Keratinocyte (primary cell): ENCODE results near the gene ADAMTSL3. TPM values are rescaled to one million over a fixed set of nuclear protein-coding genes. Genes with fewer than 3 reads are reported as not detected.

Source experiments
- DNase-seq: peaks from one replicate; pipeline ENCODE4 v3.0.0-alpha.2; 2011; ENCODE audit warnings: low read depth, missing footprints, low spot score
- FAIRE-seq: peaks from 2 replicates; lab custom pipeline; 2011; peaks lifted over from hg19 to GRCh38; lab: Jason Lieb, UNC
- H2AFZ ChIP-seq: 2 replicates; pipeline ENCODE4 v1.6.0; 2012; ENCODE audit warnings: low read length, control low read depth, inconsistent platforms; ENCODE audit not compliant: control insufficient read depth
- H3K27ac ChIP-seq: 2 replicates; pipeline ENCODE4 v1.5.1; 2011; ENCODE audit warnings: low read length; ENCODE audit not compliant: control insufficient read depth, insufficient read depth
- H3K27me3 ChIP-seq: 3 replicates; pipeline ENCODE4 v1.6.0; 2011; ENCODE audit warnings: low read length; ENCODE audit not compliant: control insufficient read depth, insufficient read depth; ENCODE audit errors: extremely low read depth
- H3K36me3 ChIP-seq, 2 experiments: 2 replicates in 1 of 2; 3 replicates in 1 of 2; pipeline ENCODE4 v1.5.1; 2011; ENCODE audit warnings: low read length in 2 of 2, mild to moderate bottlenecking in 1 of 2; ENCODE audit not compliant: control insufficient read depth in 2 of 2, insufficient read depth in 2 of 2; ENCODE audit errors: extremely low read depth in 1 of 2
- H3K4me1 ChIP-seq: 3 replicates; pipeline ENCODE4 v1.5.1; 2011; ENCODE audit warnings: low read length; ENCODE audit not compliant: control insufficient read depth, insufficient read depth; ENCODE audit errors: extremely low read depth
- H3K4me2 ChIP-seq: 3 replicates; pipeline ENCODE4 v1.6.0; 2011; ENCODE audit warnings: low read depth, low read length; ENCODE audit not compliant: control insufficient read depth, insufficient read depth; ENCODE audit errors: extremely low read depth
- H3K4me3 ChIP-seq, 3 experiments: fragments of 200-600 bp in 1 of 3; sonication (generic) in 1 of 3; 2 replicates in 2 of 3; 3 replicates in 1 of 3; pipeline ENCODE4 v1.5.1; 2011 to 2016; ENCODE audit warnings: low read length in 3 of 3, mild to moderate bottlenecking in 3 of 3, control low read depth in 2 of 3, inconsistent platforms in 1 of 3, low read depth in 1 of 3, mixed read lengths in 1 of 3, mixed run types in 1 of 3, moderate library complexity in 1 of 3; ENCODE audit not compliant: control insufficient read depth in 2 of 3, insufficient read depth in 2 of 3; ENCODE audit errors: extremely low read depth in 1 of 3
- H3K79me2 ChIP-seq: 2 replicates; pipeline ENCODE4 v1.6.0; 2012; ENCODE audit warnings: low read length; ENCODE audit not compliant: control insufficient read depth, insufficient read depth
- H3K9ac ChIP-seq: 3 replicates; pipeline ENCODE4 v1.6.0; 2011; ENCODE audit warnings: low read length; ENCODE audit not compliant: control insufficient read depth, insufficient read depth; ENCODE audit errors: extremely low read depth
- H3K9me1 ChIP-seq: 3 replicates; pipeline ENCODE4 v1.6.0; 2011; ENCODE audit warnings: low read length; ENCODE audit not compliant: control insufficient read depth, insufficient read depth; ENCODE audit errors: extremely low read depth
- H3K9me3 ChIP-seq: 2 replicates; pipeline ENCODE4 v1.5.1; 2012; ENCODE audit warnings: low read depth, low read length; ENCODE audit not compliant: control insufficient read depth
- H4K20me1 ChIP-seq: 3 replicates; pipeline ENCODE4 v1.6.0; 2011; ENCODE audit warnings: low read length; ENCODE audit not compliant: control insufficient read depth, insufficient read depth; ENCODE audit errors: extremely low read depth
- CTCF ChIP-seq, 3 experiments: IDR thresholded peaks in 1 of 3; conservative IDR thresholded peaks in 1 of 3; optimal IDR thresholded peaks in 1 of 3; 2 replicates in 2 of 3; 3 replicates in 1 of 3; pipeline versions ENCODE3 to v1.5.1; 2011; ENCODE audit warnings: low read length in 3 of 3, mild to moderate bottlenecking in 3 of 3, moderate library complexity in 2 of 3, control low read depth in 1 of 3, inconsistent platforms in 1 of 3; ENCODE audit not compliant: insufficient read depth in 2 of 3; ENCODE audit errors: extremely low read depth in 1 of 3
- EZH2 ChIP-seq: IDR thresholded peaks from one replicate; pipeline ENCODE4 v1.6.1; 2012; ENCODE audit warnings: inconsistent platforms, mild to moderate bottlenecking, low read length, moderate library complexity
- dilution Hi-C: fragments of 300-500 bp; cut with MboI; formaldehyde crosslinking; loops from one replicate; pipeline ENCODE4 v1.7.0; 2020; ENCODE audit warnings: low sequenced_read_pairs; ENCODE audit not compliant: extremely low pct_ligation_motif_present
- polyA plus RNA-seq, 5 experiments: library from polyadenylated mRNA; depleted of rRNA in 3 of 5; stranded (reverse) in 3 of 5; stranded (forward) in 1 of 5; unstranded in 1 of 5; fragments of >200 nt; gene quantifications; 1 replicate in 1 of 5; 2 replicates in 3 of 5; 3 replicates in 1 of 5; pipeline versions ENCODE4 v1.2.1 to v1.2.3, GENCODE V29; 2011 to 2012; ENCODE audit warnings: missing spikeins in 2 of 5, low read depth in 1 of 5, low replicate concordance in 1 of 5

ADAMTSL3 gene
- polyA plus RNA-seq, 1 donor (not counting 4 experiments of a cell fraction or from before 2014, with no cell fraction given), result 0.01 TPM

GRCh38 chr15:83739629-83740028, 85.7 kb downstream of the ADAMTSL3 start:
- Histone ChIP-seq H3K27me3 (no peaks in the 10 kb centered on the region), H2AFZ (no peak overlapping the region), H3K9ac (no peak overlapping the region), H3K36me3 (no peaks in the 10 kb centered on the region), H3K4me2 (no peak overlapping the region), H3K27ac (no peak overlapping the region), H3K9me1 (no peaks in the 10 kb centered on the region), H3K9me3 (no peaks in the 10 kb centered on the region), H3K4me3 (no peak overlapping the region), H4K20me1 (no peaks in the 10 kb centered on the region), H3K79me2 (no peaks in the 10 kb centered on the region), H3K4me1 (peaks cover 2% of the 10 kb centered on the region)
- no peak for TF ChIP-seq CTCF (optimal IDR thresholded peaks at IDR 0.05 in 1 of 3, IDR thresholded peaks at IDR 0.05 in 1 of 3, conservative IDR thresholded peaks at IDR 0.05 in 1 of 3; ENCODE audit: extremely low read depth in 1 of 3, insufficient read depth in 2 of 3, low read length in 3 of 3)
- no peak for TF ChIP-seq EZH2
- FAIRE-seq, result no peak
- no peak for DNase-seq
- dilution Hi-C loops, result no loop called here

- Histone ChIP-seq H4K20me1 (no peaks in the 10 kb centered on the region), H3K27me3 (no peaks in the 10 kb centered on the region), H3K9ac (no peak overlapping the region), H3K4me2 (no peak overlapping the region), H2AFZ (no peak overlapping the region), H3K9me1 (no peaks in the 10 kb centered on the region), H3K4me1 (no peaks in the 10 kb centered on the region), H3K4me3 (no peak overlapping the region), H3K79me2 (no peaks in the 10 kb centered on the region), H3K27ac (no peak overlapping the region), H3K9me3 (no peaks in the 10 kb centered on the region), H3K36me3 (no peaks in the 10 kb centered on the region)
- FAIRE-seq (no peak), DNase-seq (no peak)
- dilution Hi-C loops, result no loop called here
- TF ChIP-seq CTCF (optimal IDR thresholded peaks at IDR 0.05 in 1 of 3, IDR thresholded peaks at IDR 0.05 in 1 of 3, conservative IDR thresholded peaks at IDR 0.05 in 1 of 3; ENCODE audit: extremely low read depth in 1 of 3, insufficient read depth in 2 of 3, low read length in 3 of 3) (no peak), EZH2 (no peak)
These were observed 91.8 kb downstream of the ADAMTSL3 start for GRCh38 chr15:83745771-83746170.
